Measurements from ENCODE around the gene AQP2. TPM values are rescaled to one million over a fixed set of nuclear protein-coding genes. Genes with fewer than 3 reads are reported as not detected.

Gene AQP2
- total RNA-seq, 1 donor from 2014 or later: not detected

GRCh38 chr12:49990273-49990672 lies 39.7 kb downstream of the AQP2 start:
- DNase-seq: no peak
- H3K27me3 ChIP-seq (ENCODE audit: low read depth): no peaks in the 10 kb centered on the region
- no peak for TF ChIP-seq CTCF (IDR thresholded peaks at IDR 0.05; ENCODE audit: borderline replicate concordance)
- H3K4me3 ChIP-seq: no peak overlapping the region
- H3K4me1 ChIP-seq: peaks cover 7% of the 10 kb centered on the region
- H3K36me3 ChIP-seq: peaks cover 26% of the 10 kb centered on the region
- H3K27ac ChIP-seq (replicated peaks): no peak overlapping the region
- no peaks in the 10 kb centered on the region for H3K9me3 ChIP-seq (replicated peaks)
- intact Hi-C loops (cut with micrococcal nuclease): no loop called here

- no peak for DNase-seq
- H3K36me3 ChIP-seq: peaks cover 33% of the 10 kb centered on the region
- no peaks in the 10 kb centered on the region for H3K9me3 ChIP-seq (replicated peaks)
- peaks cover 2% of the 10 kb centered on the region for H3K4me1 ChIP-seq
- H3K4me3 ChIP-seq: no peak overlapping the region
- no peaks in the 10 kb centered on the region for H3K27me3 ChIP-seq (ENCODE audit: low read depth)
- TF ChIP-seq CTCF (IDR thresholded peaks at IDR 0.05; ENCODE audit: borderline replicate concordance): no peak
- no peak overlapping the region for H3K27ac ChIP-seq (replicated peaks)
- intact Hi-C loops (cut with micrococcal nuclease): no loop called here
Observed at GRCh38 chr12:49998453-49998852, 47.9 kb downstream of the AQP2 start.

GRCh38 chr12:50003595-50003994 lies 53.1 kb downstream of the AQP2 start:
- DNase-seq: no peak
- Histone ChIP-seq H3K9me3 (replicated peaks) (no peaks in the 10 kb centered on the region), H3K27me3 (ENCODE audit: low read depth) (no peaks in the 10 kb centered on the region), H3K27ac (replicated peaks) (no peak overlapping the region), H3K4me1 (peaks cover 13% of the 10 kb centered on the region), H3K4me3 (no peak overlapping the region), H3K36me3 (peaks cover 2% of the 10 kb centered on the region)
- intact Hi-C loops (cut with micrococcal nuclease): no loop called here
- TF ChIP-seq CTCF (IDR thresholded peaks at IDR 0.05; ENCODE audit: borderline replicate concordance): no peak

GRCh38 chr12:50004696-50005095 lies 54.2 kb downstream of the AQP2 start:
- DNase-seq: no peak
- peaks cover 13% of the 10 kb centered on the region for H3K4me1 ChIP-seq
- H3K9me3 ChIP-seq (replicated peaks): no peaks in the 10 kb centered on the region
- intact Hi-C loops (cut with micrococcal nuclease): no loop called here
- H3K27me3 ChIP-seq (ENCODE audit: low read depth): no peaks in the 10 kb centered on the region
- H3K36me3 ChIP-seq: no peaks in the 10 kb centered on the region
- no peak for TF ChIP-seq CTCF (IDR thresholded peaks at IDR 0.05; ENCODE audit: borderline replicate concordance)
- no peak overlapping the region for H3K4me3 ChIP-seq
- no peak overlapping the region for H3K27ac ChIP-seq (replicated peaks)

GRCh38 chr12:50005175-50005574 lies 54.6 kb downstream of the AQP2 start:
- Histone ChIP-seq H3K4me1 (peaks cover 13% of the 10 kb centered on the region), H3K27me3 (ENCODE audit: low read depth) (no peaks in the 10 kb centered on the region), H3K9me3 (replicated peaks) (no peaks in the 10 kb centered on the region), H3K36me3 (no peaks in the 10 kb centered on the region), H3K4me3 (no peak overlapping the region), H3K27ac (replicated peaks) (no peak overlapping the region)
- DNase-seq: no peak
- TF ChIP-seq CTCF (IDR thresholded peaks at IDR 0.05; ENCODE audit: borderline replicate concordance): no peak
- intact Hi-C loops (cut with micrococcal nuclease): no loop called here

- no peak overlapping the region for H3K4me3 ChIP-seq
- no peaks in the 10 kb centered on the region for H3K9me3 ChIP-seq (replicated peaks)
- intact Hi-C loops (cut with micrococcal nuclease): no loop called here
- no peaks in the 10 kb centered on the region for H3K36me3 ChIP-seq
- DNase-seq: no peak
- no peak overlapping the region for H3K27ac ChIP-seq (replicated peaks)
- TF ChIP-seq CTCF (IDR thresholded peaks at IDR 0.05; ENCODE audit: borderline replicate concordance): no peak
- H3K27me3 ChIP-seq (ENCODE audit: low read depth): no peaks in the 10 kb centered on the region
- H3K4me1 ChIP-seq: peaks cover 13% of the 10 kb centered on the region
Observed at GRCh38 chr12:50006280-50006679, 55.7 kb downstream of the AQP2 start.
